K562 (cell line): ENCODE data around the gene NIM1K. TPM values are rescaled to one million over a fixed set of nuclear protein-coding genes. Genes with fewer than 3 reads are reported as not detected.

Experiments
- ATAC-seq: fragments of 200-7000 bp; cut with Tn5 transposase; 3 replicates; pipeline ENCODE4 v1.9.1; 2020; ENCODE audit warnings: moderate library complexity
- BruUV-seq: library from RNA; stranded (reverse); fragments of 400-500 nt; replicated peaks from 2 replicates; lab custom pipeline; 2021; lab: Mats Ljungman, UMichigan
- CTCF ChIA-PET: fragments of 300-600 bp; formaldehyde crosslinking; extraction: SDS; loops from one replicate; lab custom pipeline; 2021; ENCODE audit warnings: low intra/inter-chr PET ratio; lab: Yijun Ruan, JAX
- POLR2A ChIA-PET: fragments of 300-600, 350-650 bp; sonication (Branson Sonifier 250); formaldehyde crosslinking; extraction: SDS; loops from one replicate; lab custom pipeline; 2021; ENCODE audit warnings: antibody characterized with exemption, inconsistent platforms; lab: Yijun Ruan, JAX
- DNase-seq, 4 experiments: peaks; one replicate each; pipeline versions ENCODE4 v3.0.0 to v3.0.0-alpha.2; 2011 to 2018; ENCODE audit warnings: low spot score in 3 of 4, mixed read lengths in 3 of 4; ENCODE audit errors: extremely low read depth in 1 of 4
- FAIRE-seq: peaks from 2 replicates; lab custom pipeline; 2011; peaks lifted over from hg19 to GRCh38; lab: Jason Lieb, UNC
- H2AFZ ChIP-seq: 2 replicates; pipeline ENCODE4 v1.6.0; 2011; ENCODE audit warnings: low read depth, low read length, control low read depth, inconsistent platforms
- H3K27ac ChIP-seq: fragments of 200-600 bp; 3 replicates; pipeline ENCODE4 v1.8.0; 2011; ENCODE audit warnings: low read depth, mild to moderate bottlenecking, control low read depth, inconsistent platforms, low read length, moderate library complexity, mixed read lengths; ENCODE audit errors: extremely low read depth
- H3K27me3 ChIP-seq, 2 experiments: fragments of 300-600 bp in 1 of 2; 2 replicates in 1 of 2; 3 replicates in 1 of 2; pipeline versions ENCODE4 v1.6.0 to v1.8.0; 2011; ENCODE audit warnings: inconsistent platforms in 2 of 2, low read length in 2 of 2, mild to moderate bottlenecking in 1 of 2, mixed read lengths in 1 of 2, moderate library complexity in 1 of 2; ENCODE audit not compliant: control insufficient read depth in 2 of 2, insufficient read depth in 2 of 2
- H3K36me3 ChIP-seq: fragments of 300-600 bp; 3 replicates; pipeline ENCODE4 v1.8.0; 2011; ENCODE audit warnings: mild to moderate bottlenecking, low read length, inconsistent platforms; ENCODE audit not compliant: control insufficient read depth, insufficient read depth
- H3K4me1 ChIP-seq, 2 experiments: fragments of 200-600 bp in 1 of 2; replicated peaks in 1 of 2; 2 replicates in 1 of 2; 3 replicates in 1 of 2; pipeline versions ENCODE4 v1.5.1 to v1.8.0; 2011; ENCODE audit warnings: inconsistent platforms in 2 of 2, low read length in 2 of 2, mild to moderate bottlenecking in 1 of 2, mixed read lengths in 1 of 2, moderate library complexity in 1 of 2; ENCODE audit not compliant: control insufficient read depth in 2 of 2, insufficient read depth in 2 of 2
- H3K4me2 ChIP-seq: 2 replicates; pipeline ENCODE4 v1.6.1; 2011; ENCODE audit warnings: low read length, control low read depth, inconsistent platforms, mixed read lengths; ENCODE audit not compliant: insufficient read depth
- H3K4me3 ChIP-seq: fragments of 200-600 bp; sonication (generic), shearing (Covaris generic); 2 replicates; pipeline ENCODE4 v1.5.1; 2016; ENCODE audit warnings: control low read depth, inconsistent platforms
- H3K79me2 ChIP-seq: fragments of 200-600 bp; 3 replicates; pipeline ENCODE4 v1.8.0; 2011; ENCODE audit warnings: low read length, inconsistent platforms; ENCODE audit not compliant: control insufficient read depth, insufficient read depth
- H3K9ac ChIP-seq, 2 experiments: 2 replicates each; pipeline versions ENCODE4 v1.6.0 to v1.6.1; 2011; ENCODE audit warnings: low read depth in 2 of 2, low read length in 2 of 2, control low read depth in 1 of 2, inconsistent platforms in 1 of 2, mild to moderate bottlenecking in 1 of 2, mixed read lengths in 1 of 2; ENCODE audit not compliant: insufficient read depth in 1 of 2
- H3K9me1 ChIP-seq: one replicate; pipeline ENCODE4 v1.6.0; 2011; ENCODE audit warnings: inconsistent platforms, mild to moderate bottlenecking, low read length, moderate library complexity; ENCODE audit not compliant: control insufficient read depth, insufficient read depth
- H3K9me3 ChIP-seq: replicated peaks from 2 replicates; pipeline ENCODE4 v1.5.1; 2011; ENCODE audit warnings: low read depth, low read length, inconsistent platforms; ENCODE audit not compliant: control insufficient read depth, insufficient read depth
- H4K20me1 ChIP-seq: replicated peaks from 2 replicates; pipeline ENCODE4 v1.6.1; 2011; ENCODE audit warnings: low read length, inconsistent platforms, mixed read lengths; ENCODE audit not compliant: control insufficient read depth, insufficient read depth
- GABPB1 ChIP-seq: sonication (generic); formaldehyde crosslinking; IDR thresholded peaks from 2 replicates; pipeline ENCODE4 v1.8.0; 2022; ENCODE audit warnings: mild to moderate bottlenecking, missing genetic modification reagents
- GTF2E2 ChIP-seq: fragments of 200-800 bp; sonication (Bioruptor generic); IDR thresholded peaks from 2 replicates; pipeline ENCODE4 v1.6.1; 2016; ENCODE audit warnings: missing genetic modification characterization, missing compliant biosample characterization
- JUN ChIP-seq, 2 experiments: sonication (generic) in 1 of 2; formaldehyde crosslinking in 1 of 2; IDR thresholded peaks; 2 replicates each; pipeline versions ENCODE4 v1.6.1 to v1.8.0; 2012 to 2022; ENCODE audit warnings: borderline replicate concordance in 2 of 2, mild to moderate bottlenecking in 2 of 2, improper control_type of control experiment in 1 of 2, low read depth in 1 of 2, low read length in 1 of 2, missing genetic modification reagents in 1 of 2
- KDM2B ChIP-seq: fragments of 250-450 bp; sonication (Bioruptor Pico); IDR thresholded peaks from 2 replicates; pipeline ENCODE4 v1.8.0; 2021; ENCODE audit warnings: mild to moderate bottlenecking, moderate library complexity
- MAFG ChIP-seq: fragments of 450-650 bp; conservative IDR thresholded peaks from 2 replicates; pipeline ENCODE4 v1.6.1; 2016; ENCODE audit warnings: missing genetic modification characterization, missing compliant biosample characterization
- PHTF2 ChIP-seq: fragments of 250-450 bp; sonication (Bioruptor Pico); IDR thresholded peaks from 2 replicates; pipeline ENCODE4 v1.5.0; 2021; ENCODE audit warnings: mild to moderate bottlenecking
- RB1 ChIP-seq: fragments of 450-650 bp; IDR thresholded peaks from 2 replicates; pipeline ENCODE4 v1.6.1; 2017; ENCODE audit warnings: low read depth, mild to moderate bottlenecking
- SNRNP70 ChIP-seq: fragments of 200-400 bp; formaldehyde crosslinking; optimal IDR thresholded peaks from 2 replicates; pipeline ENCODE3; 2017; ENCODE audit warnings: low read depth, low read length
- TGIF2 ChIP-seq: sonication (generic); formaldehyde crosslinking; IDR thresholded peaks from 2 replicates; pipeline ENCODE4 v1.8.1; 2022; ENCODE audit warnings: mild to moderate bottlenecking, missing genetic modification reagents, moderate library complexity
- ZNF354B ChIP-seq: fragments of 250-450 bp; sonication (Bioruptor Pico); IDR thresholded peaks from 2 replicates; pipeline ENCODE4 v1.4.0; 2020
- WGBS: fragments of 100-300 bp; shearing (Covaris generic); methylation state at CpG from one replicate; pipeline ENCODE4 v1.1.6; 2016; ENCODE audit warnings: low coverage, mixed read lengths; ENCODE audit not compliant: insufficient coverage; ENCODE audit errors: missing lambda C conversion rate; 5-methylcytosine and 5-hydroxymethylcytosine counted together
- in situ Hi-C: fragments of 300-500 bp; cut with MboI; formaldehyde crosslinking; loops from 4 replicates; pipeline ENCODE4 v1.15.0; 2018; ENCODE audit warnings: inconsistent platforms, mixed read lengths
- intact Hi-C: fragments of 100-400 bp; cut with micrococcal nuclease; formaldehyde crosslinking; loops from 2 replicates; pipeline ENCODE4 v1.14.2; 2022
- polyA plus RNA-seq, 8 experiments: library from polyadenylated mRNA; depleted of rRNA in 4 of 8; stranded (reverse) in 5 of 8; unstranded in 3 of 8; fragments of >200 nt; fragmentation: Nextera tagmentation in 2 of 8; fragmentation: Illumina TruSeq in 1 of 8; extraction: Ambion mirVana in 2 of 8; extraction: Trizol in 1 of 8; gene quantifications; 2 replicates each; pipeline versions ENCODE4 v1.2.1 to v1.2.3, GENCODE V29; 2011 to 2014; ENCODE audit warnings: inconsistent platforms in 1 of 8, missing spikeins in 1 of 8
- total RNA-seq, 7 experiments: library from RNA; depleted of rRNA in 6 of 7; stranded (reverse); fragments of >200 nt in 6 of 7; fragmentation: Illumina TruSeq in 2 of 7; extraction: Trizol in 2 of 7; gene quantifications; 2 replicates each; pipeline versions ENCODE4 v1.2.1 to v1.2.3, GENCODE V29; 2011 to 2021; ENCODE audit warnings: low replicate concordance in 1 of 7
- TF ChIP-seq, protein P1 (sequence below): fragments of 150-350 bp; conservative IDR thresholded peaks from 2 replicates; pipeline ENCODE4 v1.6.1; 2014; ENCODE audit warnings: low read length
- TF ChIP-seq, protein P2 (sequence below): sonication (generic); formaldehyde crosslinking; IDR thresholded peaks from 2 replicates; pipeline ENCODE4 v1.8.1; 2023; ENCODE audit warnings: mild to moderate bottlenecking, missing genetic modification reagents

The NIM1K gene
- total and polyA plus RNA-seq, 9 of the 15 experiments (the other 6 are each of a cell fraction or from before 2014, with no cell fraction given) = 0.03 to 0.34 (median 0.08) TPM; not detected in 3

DNA sequence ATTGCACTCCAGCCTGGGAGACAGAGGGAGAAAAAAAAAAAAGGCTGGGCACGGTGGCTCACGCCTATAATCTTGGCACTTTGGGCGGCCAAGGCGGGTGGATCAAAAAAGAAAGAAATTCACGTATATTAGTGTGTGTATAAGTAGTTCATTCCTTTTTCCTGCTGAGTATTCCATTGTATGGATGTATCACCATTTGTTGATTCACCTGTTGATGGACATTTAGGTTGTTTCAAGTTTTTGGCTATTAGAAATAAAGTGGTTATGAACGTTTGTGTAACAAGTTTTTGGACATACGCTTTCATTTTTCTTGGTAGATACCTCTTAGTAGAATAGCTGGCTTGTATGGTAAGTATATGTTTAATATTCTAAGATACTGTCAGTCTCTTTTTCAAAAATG lies 42.8 kb upstream of the NIM1K start:
- in situ Hi-C loops = no loop called here
- Histone ChIP-seq H3K9ac (no peak overlapping the region), H3K27ac (no peak overlapping the region), H3K4me2 (no peak overlapping the region), H3K4me3 (no peak overlapping the region), H4K20me1 (no peaks in the 10 kb centered on the region), H3K9me3 (no peaks in the 10 kb centered on the region), H3K36me3 (peaks cover 81% of the 10 kb centered on the region), H3K9me1 (no peaks in the 10 kb centered on the region), H3K79me2 (peaks cover 38% of the 10 kb centered on the region), H2AFZ (no peak overlapping the region), H3K4me1 (no peaks in the 10 kb centered on the region; a peak in 1 of 5 replicates), H3K27me3 (no peaks in the 10 kb centered on the region)
- no TSS peak for BruUV-seq
- FAIRE-seq (no peak), ATAC-seq (no peak), DNase-seq (no peak)
- POLR2A ChIA-PET = interaction anchor here (0.6 to 0.8 kb wide), 2 partner anchors 20 to 222 kb away, joined by 3 to 4 read pairs; no protein-coding TSS in a partner anchor
- WGBS = 87% methylated on average over 6 of the region's 7 CpGs
- CTCF ChIA-PET = no interaction called here
- TF ChIP-seq JUN (IDR thresholded peaks at IDR 0.05; ENCODE audit: borderline replicate concordance, low read depth, low read length) (no peak), JUN (CRISPR knock-in tag; IDR thresholded peaks at IDR 0.05; ENCODE audit: borderline replicate concordance) (no peak), MAFG (tag) (no peak), PHTF2 (CRISPR knock-in tag) (no peak), SNRNP70 (no peak), ZNF354B (CRISPR knock-in tag) (no peak), GTF2E2 (tag) (no peak), TGIF2 (no peak), KDM2B (CRISPR knock-in tag) (no peak), GABPB1 (CRISPR knock-in tag) (no peak), RB1 (no peak)
- TF ChIP-seq, protein P1, sequence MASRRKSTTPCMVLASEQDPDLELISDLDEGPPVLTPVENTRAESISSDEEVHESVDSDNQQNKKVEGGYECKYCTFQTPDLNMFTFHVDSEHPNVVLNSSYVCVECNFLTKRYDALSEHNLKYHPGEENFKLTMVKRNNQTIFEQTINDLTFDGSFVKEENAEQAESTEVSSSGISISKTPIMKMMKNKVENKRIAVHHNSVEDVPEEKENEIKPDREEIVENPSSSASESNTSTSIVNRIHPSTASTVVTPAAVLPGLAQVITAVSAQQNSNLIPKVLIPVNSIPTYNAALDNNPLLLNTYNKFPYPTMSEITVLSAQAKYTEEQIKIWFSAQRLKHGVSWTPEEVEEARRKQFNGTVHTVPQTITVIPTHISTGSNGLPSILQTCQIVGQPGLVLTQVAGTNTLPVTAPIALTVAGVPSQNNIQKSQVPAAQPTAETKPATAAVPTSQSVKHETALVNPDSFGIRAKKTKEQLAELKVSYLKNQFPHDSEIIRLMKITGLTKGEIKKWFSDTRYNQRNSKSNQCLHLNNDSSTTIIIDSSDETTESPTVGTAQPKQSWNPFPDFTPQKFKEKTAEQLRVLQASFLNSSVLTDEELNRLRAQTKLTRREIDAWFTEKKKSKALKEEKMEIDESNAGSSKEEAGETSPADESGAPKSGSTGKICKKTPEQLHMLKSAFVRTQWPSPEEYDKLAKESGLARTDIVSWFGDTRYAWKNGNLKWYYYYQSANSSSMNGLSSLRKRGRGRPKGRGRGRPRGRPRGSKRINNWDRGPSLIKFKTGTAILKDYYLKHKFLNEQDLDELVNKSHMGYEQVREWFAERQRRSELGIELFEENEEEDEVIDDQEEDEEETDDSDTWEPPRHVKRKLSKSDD = no peak
- TF ChIP-seq, protein P2, sequence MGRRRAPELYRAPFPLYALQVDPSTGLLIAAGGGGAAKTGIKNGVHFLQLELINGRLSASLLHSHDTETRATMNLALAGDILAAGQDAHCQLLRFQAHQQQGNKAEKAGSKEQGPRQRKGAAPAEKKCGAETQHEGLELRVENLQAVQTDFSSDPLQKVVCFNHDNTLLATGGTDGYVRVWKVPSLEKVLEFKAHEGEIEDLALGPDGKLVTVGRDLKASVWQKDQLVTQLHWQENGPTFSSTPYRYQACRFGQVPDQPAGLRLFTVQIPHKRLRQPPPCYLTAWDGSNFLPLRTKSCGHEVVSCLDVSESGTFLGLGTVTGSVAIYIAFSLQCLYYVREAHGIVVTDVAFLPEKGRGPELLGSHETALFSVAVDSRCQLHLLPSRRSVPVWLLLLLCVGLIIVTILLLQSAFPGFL = no peak
- intact Hi-C loops = no loop called here
